ENCODE results near the gene HRH3.

Gene HRH3

GRCh38 chr20:62215020-62215990 lies 4.8 kb downstream of the HRH3 start:
- no peak for DNase-seq

DNA sequence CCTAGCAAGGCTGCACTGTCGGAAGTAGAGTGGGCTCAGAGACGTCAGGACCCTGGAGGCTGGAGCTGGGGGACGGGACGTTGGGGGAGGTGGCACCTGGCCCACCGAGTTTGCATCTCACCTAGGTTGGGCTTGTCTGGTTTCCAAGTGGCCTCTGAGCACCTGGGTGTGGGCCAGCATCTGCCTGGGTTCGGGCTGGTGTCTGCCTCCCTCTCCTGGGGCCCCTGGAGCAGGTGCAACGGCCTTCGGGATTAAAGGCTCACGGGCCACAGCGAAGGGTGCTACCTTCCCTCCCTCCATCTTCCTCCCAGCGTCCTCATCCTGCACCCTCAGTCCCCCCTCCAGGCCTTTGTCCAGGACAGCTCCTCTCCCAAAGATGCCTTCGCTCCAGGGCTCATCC lies 6.0 kb downstream of the HRH3 start:
- DNase-seq = no peak

DNA sequence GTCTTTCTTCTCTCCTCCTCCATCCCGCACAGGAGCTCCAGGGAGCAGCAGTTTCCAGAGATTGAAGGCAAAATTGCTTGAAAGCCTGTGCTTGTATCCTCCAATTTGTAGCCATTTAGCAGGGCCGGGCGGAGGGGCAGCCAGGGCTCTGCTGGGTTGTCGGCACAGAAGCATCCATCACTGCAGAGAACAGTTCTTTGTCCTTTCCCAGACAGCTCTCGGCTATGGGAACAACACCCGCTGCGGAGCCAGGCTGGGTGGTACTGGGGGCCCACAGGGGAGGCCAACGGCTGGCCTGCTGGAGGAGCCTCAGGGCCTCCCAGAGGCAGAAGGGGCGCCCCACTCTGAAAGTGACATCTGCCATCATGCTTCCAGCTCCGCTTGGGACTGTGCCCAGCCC lies 7.8 kb downstream of the HRH3 start:
- DNase-seq = no peak

- DNase-seq = no peak
Observed at GRCh38 chr20:62211769-62212288, 8.2 kb downstream of the HRH3 start.

GRCh38 chr20:62211216-62211615 lies 8.9 kb downstream of the HRH3 start:
- DNase-seq = no peak

GRCh38 chr20:62210496-62210855 lies 9.6 kb downstream of the HRH3 start:
- no peak for DNase-seq

DNA sequence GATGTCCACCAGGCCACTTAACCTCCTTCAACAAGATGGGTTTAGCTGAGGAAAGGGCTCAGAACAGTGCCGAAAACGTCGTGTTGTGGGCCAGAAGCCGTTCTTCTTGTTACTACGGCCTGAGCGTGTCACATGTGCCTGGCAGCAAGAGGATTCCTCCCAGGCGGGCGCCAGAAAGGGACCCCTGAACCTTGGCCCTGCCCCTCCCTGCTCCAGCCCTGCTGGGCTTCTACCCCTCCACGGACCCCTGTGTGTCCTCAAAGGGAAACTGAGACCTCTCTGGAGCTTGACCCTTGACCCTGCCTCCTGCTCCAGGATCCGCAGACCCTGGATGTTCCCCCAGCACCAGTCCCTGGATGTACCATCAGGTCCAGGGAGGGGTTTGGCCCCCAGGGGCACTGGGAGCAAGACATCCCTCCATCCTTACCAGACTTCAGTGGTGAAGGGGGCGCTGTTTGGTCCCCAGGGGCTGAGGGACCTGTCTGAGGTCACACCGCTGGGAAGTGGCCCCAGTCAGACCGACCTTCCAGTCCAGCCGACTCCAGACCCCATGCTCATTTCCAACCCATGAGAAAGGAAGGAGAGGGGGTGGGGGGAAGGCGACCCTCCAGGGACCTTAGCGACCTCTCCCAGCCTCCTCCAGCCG lies 10.1 kb downstream of the HRH3 start:
- DNase-seq = no peak

DNA sequence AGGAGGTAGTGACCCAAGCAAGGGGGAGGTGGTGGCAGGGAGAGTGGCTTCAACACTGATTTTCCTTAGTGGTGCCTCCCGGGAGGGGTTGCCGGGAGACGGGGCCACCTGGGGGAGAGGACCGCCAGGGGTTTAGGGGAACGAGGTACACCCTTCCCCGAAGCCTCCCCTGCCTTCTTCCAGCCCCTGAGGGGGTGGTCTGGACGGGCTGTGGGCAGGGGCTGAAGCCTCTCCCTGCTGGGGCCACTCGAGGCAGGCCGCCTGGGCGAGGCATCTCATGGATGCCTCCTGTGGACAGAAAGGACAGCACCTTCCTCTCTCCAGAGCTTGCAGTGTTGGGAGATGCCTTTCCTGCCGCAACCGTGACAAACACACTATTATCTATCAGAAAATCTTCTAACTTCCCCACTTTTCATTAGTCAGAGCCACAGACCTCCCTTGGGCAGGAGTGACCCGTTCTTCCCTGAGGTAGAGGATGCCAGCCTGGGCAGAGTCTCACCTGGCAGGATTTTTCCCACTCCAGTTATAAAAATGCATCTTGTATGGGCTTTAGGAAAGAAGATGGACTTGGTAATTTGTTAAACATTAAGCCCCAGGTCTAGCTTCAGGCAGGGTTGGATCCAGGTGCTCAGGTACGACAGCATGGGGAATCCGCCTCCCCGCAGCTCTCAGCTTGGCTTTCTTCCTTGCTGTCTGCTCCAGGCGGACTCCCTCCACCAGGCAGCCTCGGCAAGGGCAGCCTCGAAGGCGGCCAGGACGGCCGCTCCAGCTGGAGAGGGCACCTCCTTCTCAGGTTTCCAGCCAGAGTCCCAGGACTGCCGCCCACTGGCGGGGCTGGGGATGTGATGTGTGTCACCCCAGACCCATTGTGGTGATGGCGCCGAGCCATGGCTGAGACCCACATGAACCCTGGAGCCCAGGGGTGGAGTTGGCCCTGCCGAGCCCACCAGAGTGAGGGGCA lies 11.0 kb downstream of the HRH3 start:
- no peak for DNase-seq

DNA sequence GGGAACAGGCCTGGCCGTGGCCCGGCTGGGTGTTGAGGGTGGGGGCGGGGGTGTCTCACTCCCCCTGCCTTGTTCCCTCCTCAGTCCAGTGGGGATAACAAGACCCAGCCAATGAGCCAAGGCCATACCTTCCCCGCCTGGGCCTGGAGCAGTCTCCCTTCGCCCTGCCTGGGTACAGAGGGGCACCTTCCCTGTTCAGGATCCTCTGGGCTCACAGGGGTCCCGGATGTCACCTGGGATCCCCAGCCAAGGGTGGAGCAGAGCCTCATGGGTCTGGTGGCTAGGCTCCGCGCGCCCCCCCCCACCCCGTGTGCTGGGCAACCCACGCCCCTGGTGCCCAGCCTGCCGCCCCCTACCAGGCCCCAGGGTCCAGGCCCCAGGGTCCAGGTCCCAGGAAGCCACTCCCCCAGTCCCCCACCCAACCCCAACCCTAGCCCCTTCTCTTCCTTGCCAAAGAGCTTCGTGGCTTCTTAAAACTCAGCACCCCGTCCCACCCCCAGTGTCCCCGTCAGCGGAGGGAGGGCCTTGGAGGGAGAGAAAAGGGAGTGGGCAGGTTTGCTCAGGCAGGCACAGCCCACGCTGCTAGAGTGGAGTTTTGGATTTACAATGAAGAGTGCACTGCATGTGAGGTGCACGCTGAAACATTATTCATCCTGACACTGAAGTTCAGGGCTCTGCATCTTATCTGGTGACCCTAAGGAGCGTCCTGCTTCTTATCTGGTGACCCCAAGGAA lies 11.8 kb downstream of the HRH3 start:
- DNase-seq = no peak

- DNase-seq = no peak
Observed at GRCh38 chr20:62206388-62206775, 13.7 kb downstream of the HRH3 start.

- no peak for DNase-seq
Observed at GRCh38 chr20:62205618-62206387, 14.3 kb downstream of the HRH3 start.

DNA sequence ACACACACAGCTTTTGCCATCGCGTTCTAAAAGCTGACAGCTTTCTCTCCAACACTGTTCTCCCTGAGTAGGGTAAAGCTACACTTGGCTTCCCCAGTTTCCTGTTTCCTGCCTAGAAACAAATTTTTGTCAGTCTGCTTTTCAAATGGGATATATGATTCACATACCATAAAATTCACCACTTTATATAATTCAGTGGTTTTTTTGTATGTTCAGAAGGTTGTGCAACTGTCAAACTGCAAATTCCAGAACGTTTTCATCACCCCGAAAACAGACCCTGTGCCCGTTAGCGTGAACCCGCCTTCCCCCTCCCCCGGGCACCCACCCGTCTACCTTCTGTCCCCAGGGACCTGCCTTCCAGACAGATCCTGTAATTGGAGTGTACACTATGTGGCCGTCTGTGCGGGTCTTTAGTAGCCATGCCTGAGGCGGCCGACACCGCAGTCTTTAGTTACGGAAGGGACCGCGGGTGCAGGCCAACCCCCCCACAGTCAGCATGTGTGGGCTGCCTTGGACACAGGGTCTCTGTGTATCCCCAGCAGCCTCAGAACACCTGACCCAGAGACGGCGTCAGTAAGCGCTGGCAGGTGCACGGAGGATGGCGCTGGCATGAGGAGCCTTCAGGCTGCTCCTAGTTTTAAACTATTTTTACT lies 16.6 kb downstream of the HRH3 start:
- DNase-seq = no peak

DNA sequence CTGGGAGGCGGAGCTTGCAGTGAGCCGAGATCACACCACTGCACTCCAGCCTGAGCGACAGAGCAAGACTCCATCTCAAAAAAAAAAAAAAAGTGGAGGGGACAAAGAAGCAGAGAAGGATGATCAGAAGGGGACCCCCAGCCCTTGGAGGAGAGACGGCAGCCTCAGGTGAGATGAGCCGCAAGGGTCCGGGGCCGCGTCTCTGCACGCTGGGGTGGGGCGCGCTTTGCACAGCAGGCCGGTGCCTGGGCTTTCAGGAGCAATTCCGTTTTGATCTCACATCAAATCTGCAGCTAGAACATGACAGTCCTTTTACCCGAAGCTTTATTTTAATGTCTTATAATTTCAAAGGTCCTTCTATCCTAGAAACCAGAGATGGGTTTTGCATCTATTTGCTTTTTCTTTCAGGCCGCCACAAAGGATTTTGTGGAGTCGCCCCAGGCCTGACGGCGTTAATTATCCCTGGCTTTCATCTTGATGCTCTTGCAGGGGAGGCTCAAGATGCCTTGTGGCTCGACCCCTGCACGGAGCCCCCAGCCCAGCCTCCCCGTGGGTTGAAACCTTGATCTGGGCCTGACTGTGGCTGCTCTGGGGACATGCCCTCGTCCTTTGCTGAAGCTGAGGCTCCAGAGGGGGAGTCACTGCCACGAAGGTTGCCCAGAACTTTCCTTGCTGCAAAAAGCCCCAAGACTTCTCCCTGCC lies 17.3 kb downstream of the HRH3 start:
- DNase-seq = no peak

DNA sequence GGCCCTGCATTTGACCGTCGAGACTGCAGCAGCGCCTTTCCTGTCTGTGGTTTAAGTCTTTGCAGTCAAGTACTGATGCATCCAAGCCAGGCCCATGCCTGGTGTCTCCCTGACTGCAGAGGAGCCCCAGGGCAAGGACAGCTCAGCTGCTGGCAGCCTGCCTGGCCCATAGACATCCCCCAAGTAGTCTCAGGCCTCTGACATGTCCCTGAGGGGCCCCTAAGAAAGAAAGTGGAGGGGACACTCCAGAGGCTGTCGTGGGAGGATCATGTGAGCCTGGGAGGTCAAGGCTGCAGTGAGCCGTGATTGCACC lies 18.0 kb downstream of the HRH3 start:
- DNase-seq = no peak

DNA sequence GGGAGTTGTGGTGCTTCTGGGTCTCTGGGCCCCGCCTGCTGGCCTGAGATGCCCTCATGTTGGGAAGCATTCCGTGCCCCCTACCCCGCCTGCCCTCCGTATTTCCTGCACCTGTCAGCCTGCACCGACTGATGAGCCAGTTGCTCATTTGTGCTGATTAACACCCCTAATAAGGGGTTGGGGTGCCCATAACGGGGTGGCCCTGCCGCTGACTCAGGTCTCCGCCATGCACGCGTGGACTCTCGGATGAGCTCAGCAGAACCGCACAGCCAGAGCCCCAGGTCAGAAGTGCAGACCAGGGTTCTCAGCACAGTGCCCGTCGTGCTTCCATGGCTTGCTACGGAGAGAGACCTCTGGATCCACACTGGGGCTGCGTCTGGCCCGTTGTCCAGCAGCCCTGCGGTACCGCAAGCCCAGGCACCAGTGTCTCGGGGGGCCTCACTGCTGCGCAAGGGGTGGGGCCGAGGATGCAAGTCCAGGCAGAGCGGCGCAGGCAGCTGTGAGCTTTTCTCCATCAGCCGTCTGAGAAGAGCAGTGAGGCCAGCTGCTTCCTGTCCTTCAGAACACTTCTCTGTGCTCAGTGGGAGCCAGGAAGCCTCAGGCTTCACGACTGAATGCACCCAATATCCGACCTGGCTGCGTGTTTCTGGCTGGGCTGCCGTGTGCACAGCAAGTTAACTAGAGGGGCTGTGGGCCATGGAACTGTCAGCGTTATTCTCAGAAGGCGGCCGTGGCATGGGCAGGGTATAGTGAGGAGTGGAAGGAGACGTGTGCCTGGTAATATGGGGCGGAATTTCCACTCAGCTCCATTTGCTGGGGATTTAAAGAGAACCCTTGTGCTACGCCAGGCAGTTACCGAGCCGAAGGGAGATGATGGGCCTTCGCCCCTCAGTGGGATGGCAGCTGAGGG lies 18.6 kb downstream of the HRH3 start:
- DNase-seq = no peak

GRCh38 chr20:62200491-62201172 lies 19.4 kb downstream of the HRH3 start:
- no peak for DNase-seq

- DNase-seq = no peak
Observed at GRCh38 chr20:62198931-62199330, 21.1 kb downstream of the HRH3 start.

- no peak for DNase-seq
Observed at GRCh38 chr20:62198496-62198895, 21.6 kb downstream of the HRH3 start.

GRCh38 chr20:62197801-62198200 lies 22.3 kb downstream of the HRH3 start:
- DNase-seq = no peak
